ENCODE measurements around the gene PCYOX1L. TPM values are rescaled to one million over a fixed set of nuclear protein-coding genes. Genes with fewer than 3 reads are reported as not detected.

Gene PCYOX1L
- total RNA-seq, 1 experiment from 2014 or later = 15.3 TPM

DNA sequence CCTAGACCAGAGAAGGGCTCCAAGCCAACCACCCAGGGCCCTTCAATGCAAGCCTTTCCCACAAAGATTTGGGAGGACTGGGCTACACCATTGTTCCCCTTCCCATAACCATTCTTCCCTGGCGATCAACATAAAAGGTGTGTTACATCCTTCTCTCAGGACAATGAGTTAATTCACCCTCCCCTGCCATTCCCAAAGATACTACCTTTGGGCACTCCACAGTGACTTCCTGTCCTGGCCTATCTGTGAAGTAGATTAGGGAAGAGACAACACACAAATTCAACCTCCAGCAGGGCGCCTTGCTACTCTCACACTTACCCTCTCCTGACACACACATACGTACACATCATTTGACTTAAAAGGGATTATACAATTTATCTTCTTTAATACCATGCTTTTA, 44.4 kb downstream of the PCYOX1L start:
- H3K23me2 ChIP-seq (ENCODE audit: insufficient read length, low read depth, low read length, poor library complexity, severe bottlenecking) = no peaks in the 10 kb centered on the region
- no peak overlapping the region for H2BK5ac ChIP-seq (ENCODE audit: insufficient read length, low read length)
- Mint-ChIP-seq H3K27ac (peak overlapping the region in 1 of 3 experiments; percentile 86; a peak in 4 of 7 replicates), H3K27me3 (ENCODE audit: low read depth) (no peaks in the 10 kb centered on the region), H3K9me3 (no peaks in the 10 kb centered on the region), H3K4me3 (no peak overlapping the region), H3K4me1 (peaks cover 27 to 47% of the 10 kb centered on the region in 2 experiments), H3K36me3 (ENCODE audit: insufficient read depth in 1 of 3, low read depth in 3 of 3) (no peaks in the 10 kb centered on the region)
- no peak overlapping the region for H3K14ac ChIP-seq (ENCODE audit: insufficient read depth, low read length)
- no peak overlapping the region for H4K8ac ChIP-seq (replicated peaks; ENCODE audit: insufficient read length, low read depth, low read length)
- no CpG with 5 or more reads among the region's 3 CpGs for WGBS (ENCODE audit: extremely low coverage, insufficient read length, low lambda C conversion rate)
- no peaks in the 10 kb centered on the region for H3K79me1 ChIP-seq (ENCODE audit: insufficient read depth, low read depth, low read length, poor library complexity, severe bottlenecking)
- H3K4ac ChIP-seq (ENCODE audit: low read depth, low read length) = no peak overlapping the region
- no peak overlapping the region for H3K23ac ChIP-seq (ENCODE audit: insufficient read length, low read depth, low read length)
- H2AFZ ChIP-seq (ENCODE audit: low read length) = no peak overlapping the region
- no peak overlapping the region for H4K5ac ChIP-seq (ENCODE audit: insufficient read length, low read depth, low read length)
- no peak overlapping the region for H3K4me2 ChIP-seq (ENCODE audit: insufficient read depth, insufficient read length, low read length)
- no peak overlapping the region for H2BK20ac ChIP-seq (ENCODE audit: low read depth, low read length, poor library complexity, severe bottlenecking)
- no peak overlapping the region for H3K9ac ChIP-seq (ENCODE audit: extremely low read depth, insufficient read length, low read length)
- no peak overlapping the region for H2AK5ac ChIP-seq (ENCODE audit: insufficient read length, low read length)
- H2BK120ac ChIP-seq (ENCODE audit: low read depth, low read length, poor library complexity, severe bottlenecking) = no peak overlapping the region
- no peaks in the 10 kb centered on the region for H3K9me3 ChIP-seq (ENCODE audit: control insufficient read depth, low read depth, low read length)
- no peaks in the 10 kb centered on the region for H4K20me1 ChIP-seq (ENCODE audit: control insufficient read depth, insufficient read depth, insufficient read length)
- no peaks in the 10 kb centered on the region for H3K79me2 ChIP-seq (ENCODE audit: insufficient read depth, low read length)
- H3K56ac ChIP-seq (ENCODE audit: insufficient read length, low read depth, low read length) = no peak overlapping the region
- no peak overlapping the region for H3K18ac ChIP-seq (ENCODE audit: insufficient read length, low read depth, low read length)
- no peak overlapping the region for H3T11ph ChIP-seq (ENCODE audit: low read length)
- H2BK15ac ChIP-seq (ENCODE audit: low read depth, low read length) = no peak overlapping the region
- H2BK12ac ChIP-seq (ENCODE audit: insufficient read length, low read depth, low read length) = no peak overlapping the region
- no peaks in the 10 kb centered on the region; the same call in 1 of the 2 replicates for H3K4me1 ChIP-seq (ENCODE audit: insufficient read depth, low read length)
- H3K27ac ChIP-seq (ENCODE audit: insufficient read length, low read depth, low read length) = no peak overlapping the region
- no peak for DNase-seq
- TF ChIP-seq, protein P1, sequence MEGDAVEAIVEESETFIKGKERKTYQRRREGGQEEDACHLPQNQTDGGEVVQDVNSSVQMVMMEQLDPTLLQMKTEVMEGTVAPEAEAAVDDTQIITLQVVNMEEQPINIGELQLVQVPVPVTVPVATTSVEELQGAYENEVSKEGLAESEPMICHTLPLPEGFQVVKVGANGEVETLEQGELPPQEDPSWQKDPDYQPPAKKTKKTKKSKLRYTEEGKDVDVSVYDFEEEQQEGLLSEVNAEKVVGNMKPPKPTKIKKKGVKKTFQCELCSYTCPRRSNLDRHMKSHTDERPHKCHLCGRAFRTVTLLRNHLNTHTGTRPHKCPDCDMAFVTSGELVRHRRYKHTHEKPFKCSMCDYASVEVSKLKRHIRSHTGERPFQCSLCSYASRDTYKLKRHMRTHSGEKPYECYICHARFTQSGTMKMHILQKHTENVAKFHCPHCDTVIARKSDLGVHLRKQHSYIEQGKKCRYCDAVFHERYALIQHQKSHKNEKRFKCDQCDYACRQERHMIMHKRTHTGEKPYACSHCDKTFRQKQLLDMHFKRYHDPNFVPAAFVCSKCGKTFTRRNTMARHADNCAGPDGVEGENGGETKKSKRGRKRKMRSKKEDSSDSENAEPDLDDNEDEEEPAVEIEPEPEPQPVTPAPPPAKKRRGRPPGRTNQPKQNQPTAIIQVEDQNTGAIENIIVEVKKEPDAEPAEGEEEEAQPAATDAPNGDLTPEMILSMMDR (conservative IDR thresholded peaks at IDR 0.05) = no peak
- no peaks in the 10 kb centered on the region for H3K27me3 ChIP-seq (ENCODE audit: insufficient read depth, low read length)
- no peak overlapping the region for H4K91ac ChIP-seq (ENCODE audit: insufficient read length, low read depth, low read length)

Data from H9 (cell line).